Neuron (in vitro differentiated cells): ENCODE results near the gene GAREM1.
A peak's percentile ranks its signal among the peaks of the same experiment; 100 is the strongest.
"Not testable (repeated sequence)": the region's sequence is repeated elsewhere in the genome, so short reads cannot be mapped to it uniquely, and the experiment has no call there.

Experiments
- H2AFZ ChIP-seq: one replicate; pipeline ENCODE4 v1.6.1; 2013; ENCODE audit warnings: low read depth, mild to moderate bottlenecking, inconsistent platforms, low read length, moderate library complexity
- H3K27me3 ChIP-seq: one replicate; pipeline ENCODE4 v1.6.1; 2013; ENCODE audit warnings: low read length; ENCODE audit not compliant: insufficient read depth
- H3K36me3 ChIP-seq: one replicate; pipeline ENCODE4 v1.6.1; 2013; ENCODE audit warnings: low read length; ENCODE audit not compliant: insufficient read depth
- H3K4me1 ChIP-seq: one replicate; pipeline ENCODE4 v1.6.1; 2013; ENCODE audit warnings: low read length; ENCODE audit not compliant: insufficient read depth
- H3K4me3 ChIP-seq: 2 replicates; pipeline ENCODE4 v1.5.1; 2013; ENCODE audit warnings: mild to moderate bottlenecking, low read length, moderate library complexity
- H3K9me3 ChIP-seq: one replicate; pipeline ENCODE4 v1.6.1; 2013; ENCODE audit warnings: low read length

Gene GAREM1

DNA sequence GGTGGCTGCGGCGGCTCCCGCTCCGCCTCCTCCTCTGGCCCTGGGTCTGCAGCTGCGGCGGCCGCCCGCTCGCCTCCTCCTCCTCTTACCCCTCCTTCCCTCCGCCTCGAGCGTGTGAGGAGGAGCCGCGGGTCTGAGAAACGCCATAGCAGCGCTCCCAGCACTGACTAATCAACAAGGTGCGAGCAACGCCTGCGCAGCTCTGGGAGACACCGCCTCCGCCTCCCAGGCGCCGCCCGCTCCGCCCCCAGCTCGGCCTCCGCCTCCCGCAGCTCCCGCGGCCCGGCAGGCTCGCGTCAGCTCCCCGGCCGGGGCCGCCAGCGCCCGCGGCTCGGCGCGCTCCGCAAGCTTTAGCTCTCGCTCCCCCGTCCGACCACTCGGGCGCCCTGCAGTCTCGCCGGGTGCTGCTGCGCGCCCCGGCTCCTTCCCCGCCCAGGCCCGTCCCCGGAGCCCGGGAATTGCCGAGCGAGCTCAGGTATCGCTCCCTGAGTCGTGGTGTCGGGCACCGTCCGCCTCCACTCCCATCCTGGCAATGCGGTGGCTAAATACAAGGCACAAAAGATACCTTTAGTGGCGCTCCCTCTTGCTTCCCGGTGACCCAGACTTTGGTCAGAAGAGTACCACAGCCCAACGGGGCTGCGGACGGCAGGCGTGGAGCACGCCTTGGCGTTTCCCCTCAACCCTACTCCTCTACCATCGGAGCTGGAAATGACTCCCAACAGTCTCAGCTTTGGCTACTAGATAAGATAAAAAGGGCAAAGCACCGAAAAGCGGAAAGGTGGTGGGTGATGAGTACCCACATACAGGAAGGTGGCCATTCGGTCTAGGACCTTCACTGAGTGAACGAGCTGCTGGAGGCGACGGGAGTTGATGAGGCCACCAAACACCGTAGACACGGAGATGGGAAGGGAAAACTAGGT, at the start of gene GAREM1:
Gene GAREM1 (minus strand): TSS at position 169 of the 920 bp plus-strand sequence. CDS start 454 bp downstream, outside the sequence.
- Histone ChIP-seq H3K4me1 (peaks cover 19% of the 10 kb centered on the region), H3K27me3 (no peaks in the 10 kb centered on the region), H3K4me3 (peak within 1 kb of the TSS; percentile 93), H3K36me3 (no peaks in the 10 kb centered on the region), H3K9me3 (no peaks in the 10 kb centered on the region), H2AFZ (peak within 1 kb of the TSS; percentile 86)

DNA sequence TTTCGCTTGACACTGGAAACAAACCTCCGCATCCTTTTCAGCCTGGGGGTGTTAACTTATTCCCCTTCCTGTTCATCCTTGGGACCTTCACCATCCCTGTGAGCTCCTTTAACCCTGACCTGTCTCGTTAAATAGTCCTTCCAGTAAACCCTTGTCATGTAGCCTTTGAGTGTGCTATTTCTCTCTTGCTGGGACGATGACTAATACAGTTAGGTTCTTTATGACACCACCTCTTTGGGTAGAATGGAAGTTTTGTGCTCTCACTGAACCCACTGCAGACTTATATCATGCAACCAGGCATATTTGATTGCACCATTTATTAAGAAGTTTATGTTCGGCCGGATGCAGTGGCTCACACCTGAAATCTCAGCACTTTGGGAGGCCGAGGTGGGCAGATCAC, 40.5 kb upstream of the GAREM1 start:
- Histone ChIP-seq H3K4me3 (no peak overlapping the region), H3K4me1 (no peaks in the 10 kb centered on the region), H3K27me3 (no peaks in the 10 kb centered on the region), H2AFZ (no peak overlapping the region), H3K36me3 (no peaks in the 10 kb centered on the region), H3K9me3 (no peaks in the 10 kb centered on the region)

DNA sequence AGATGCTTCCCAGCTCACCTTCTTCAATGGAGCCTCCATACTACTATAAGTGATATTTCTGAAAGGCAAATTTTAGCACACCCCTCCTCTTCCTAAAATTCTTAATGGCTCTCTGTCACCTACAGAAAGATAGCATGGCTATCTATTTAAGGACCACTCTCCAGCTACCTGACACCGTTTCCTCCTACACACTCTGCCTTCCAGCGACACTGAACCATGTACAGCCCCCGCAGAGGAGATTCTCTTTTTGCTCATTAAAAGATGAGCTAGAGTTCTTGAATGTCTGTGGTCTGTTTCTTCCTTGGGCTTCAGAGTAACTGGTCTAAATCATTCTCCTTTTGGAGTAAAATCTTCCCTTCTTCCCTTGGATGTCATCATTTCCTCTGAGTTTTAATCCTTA, 38.4 kb upstream of the GAREM1 start:
- H3K9me3 ChIP-seq: no peaks in the 10 kb centered on the region
- H3K27me3 ChIP-seq: no peaks in the 10 kb centered on the region
- no peaks in the 10 kb centered on the region for H3K36me3 ChIP-seq
- H3K4me1 ChIP-seq: no peaks in the 10 kb centered on the region
- no peak overlapping the region for H2AFZ ChIP-seq
- no peak overlapping the region for H3K4me3 ChIP-seq

DNA sequence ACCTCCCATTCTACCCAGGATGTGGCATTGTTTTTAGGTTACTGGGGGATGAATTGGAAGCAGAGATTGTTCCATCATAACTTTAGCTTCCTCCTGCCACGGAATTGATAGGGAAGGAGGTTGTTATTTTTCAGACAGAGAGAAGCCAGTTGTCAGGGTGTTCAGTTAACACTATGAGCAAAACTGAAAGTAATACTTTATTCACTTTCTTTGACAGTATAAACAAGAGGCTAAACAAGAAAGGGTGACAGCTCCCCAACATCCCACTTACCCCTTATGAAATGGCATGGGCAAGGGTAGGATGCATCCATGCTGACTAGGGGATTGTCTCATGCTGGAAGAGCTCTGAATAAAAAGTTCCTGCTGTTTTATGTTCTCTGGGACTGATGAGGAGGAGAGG, 36.4 kb upstream of the GAREM1 start:
- H2AFZ ChIP-seq: no peak overlapping the region
- H3K9me3 ChIP-seq: no peaks in the 10 kb centered on the region
- H3K4me1 ChIP-seq: no peaks in the 10 kb centered on the region
- no peaks in the 10 kb centered on the region for H3K27me3 ChIP-seq
- H3K36me3 ChIP-seq: no peaks in the 10 kb centered on the region
- H3K4me3 ChIP-seq: no peak overlapping the region

DNA sequence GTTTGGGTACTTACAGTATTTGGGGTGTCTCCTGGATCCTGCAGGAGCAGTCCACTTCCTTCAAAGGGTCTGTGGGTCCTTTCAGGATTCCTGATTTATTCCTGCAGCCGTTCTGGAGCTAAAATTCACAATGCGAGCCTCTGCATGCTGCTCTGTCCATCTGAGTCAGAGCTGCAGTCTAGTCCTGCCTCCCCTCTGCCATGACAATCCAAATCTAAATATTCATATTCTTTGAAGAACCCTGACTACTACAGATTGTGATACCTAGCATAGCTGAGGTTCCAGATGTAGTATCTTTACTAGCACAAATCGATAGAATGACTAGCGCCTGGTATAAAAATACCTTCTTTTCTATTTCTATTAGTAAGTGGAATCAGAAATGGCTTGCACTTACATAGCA, 31.3 kb upstream of the GAREM1 start:
- no peaks in the 10 kb centered on the region for H3K9me3 ChIP-seq
- H3K36me3 ChIP-seq: no peaks in the 10 kb centered on the region
- H3K4me3 ChIP-seq: no peak overlapping the region
- H3K4me1 ChIP-seq: no peaks in the 10 kb centered on the region
- H2AFZ ChIP-seq: no peak overlapping the region
- no peaks in the 10 kb centered on the region for H3K27me3 ChIP-seq

DNA sequence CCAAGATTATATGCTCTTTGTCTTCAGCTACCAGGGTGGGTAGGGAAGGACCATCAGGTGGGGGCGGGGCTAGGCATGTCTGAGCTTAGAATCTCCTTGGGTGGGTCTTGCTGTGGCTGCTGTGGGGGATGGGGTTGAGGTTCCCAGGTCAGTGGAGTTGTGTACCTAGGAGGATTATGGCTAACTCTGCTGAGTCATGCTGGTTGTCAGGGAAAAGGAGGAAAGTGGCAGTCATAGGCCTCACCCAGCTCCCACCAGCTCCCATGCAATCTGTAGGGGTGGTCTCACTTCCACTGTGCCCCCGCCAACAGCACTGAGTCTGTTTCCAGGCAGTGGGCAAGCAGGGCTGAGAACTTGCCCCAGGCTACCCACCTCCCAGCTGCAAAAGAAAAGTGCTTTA, 30.6 kb upstream of the GAREM1 start:
- not testable (repeated sequence) for H3K27me3 ChIP-seq

DNA sequence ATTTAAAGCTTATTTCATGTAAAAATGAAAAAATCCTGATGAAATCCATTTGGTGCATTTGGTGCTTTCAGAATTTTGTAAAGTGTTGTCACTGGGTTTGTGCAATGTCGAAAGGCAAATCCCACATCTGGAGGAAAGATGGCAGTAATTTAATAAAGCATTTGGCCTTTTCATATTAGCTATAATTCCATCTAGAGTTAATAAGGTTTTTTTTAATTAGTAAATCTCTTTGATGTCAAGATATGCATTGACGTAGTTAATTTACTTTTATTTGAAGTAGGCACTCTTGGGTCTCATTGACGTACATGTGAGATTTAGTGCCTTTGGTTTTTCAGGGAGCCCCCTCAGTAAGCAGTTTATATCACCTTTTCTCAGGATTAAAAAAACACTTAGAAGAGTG, 12.3 kb upstream of the GAREM1 start:
- Histone ChIP-seq H3K36me3 (no peaks in the 10 kb centered on the region), H2AFZ (no peak overlapping the region), H3K4me1 (no peaks in the 10 kb centered on the region), H3K9me3 (no peaks in the 10 kb centered on the region), H3K4me3 (no peak overlapping the region), H3K27me3 (no peaks in the 10 kb centered on the region)

More for the DNA sequence above, 30.6 kb upstream of the GAREM1 start:
- H3K4me3 ChIP-seq, H3K4me1 ChIP-seq, H3K36me3 ChIP-seq, H3K9me3 ChIP-seq, H2AFZ ChIP-seq: not testable (repeated sequence)

DNA sequence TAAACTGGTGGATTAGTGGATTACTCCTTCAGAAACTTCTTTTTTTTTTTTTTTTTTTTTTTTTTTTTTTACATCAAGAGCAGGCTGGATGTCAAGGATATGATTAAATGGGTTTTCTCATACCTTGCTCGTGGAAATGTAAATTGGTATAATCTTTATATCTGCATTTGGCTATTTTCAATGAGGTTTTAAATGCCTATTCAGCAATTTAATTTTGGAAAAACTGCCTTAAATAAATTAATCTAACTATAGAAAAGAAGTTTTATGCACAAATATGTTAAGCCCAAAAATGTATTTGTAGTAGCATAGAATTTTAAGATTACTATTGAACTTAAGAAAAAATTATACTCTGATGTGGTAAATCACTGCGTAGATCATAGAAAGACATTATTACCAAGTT, 11.4 kb upstream of the GAREM1 start:
- Histone ChIP-seq H3K9me3 (no peaks in the 10 kb centered on the region), H3K4me3 (no peak overlapping the region), H3K36me3 (no peaks in the 10 kb centered on the region), H2AFZ (no peak overlapping the region), H3K27me3 (no peaks in the 10 kb centered on the region), H3K4me1 (no peaks in the 10 kb centered on the region)

DNA sequence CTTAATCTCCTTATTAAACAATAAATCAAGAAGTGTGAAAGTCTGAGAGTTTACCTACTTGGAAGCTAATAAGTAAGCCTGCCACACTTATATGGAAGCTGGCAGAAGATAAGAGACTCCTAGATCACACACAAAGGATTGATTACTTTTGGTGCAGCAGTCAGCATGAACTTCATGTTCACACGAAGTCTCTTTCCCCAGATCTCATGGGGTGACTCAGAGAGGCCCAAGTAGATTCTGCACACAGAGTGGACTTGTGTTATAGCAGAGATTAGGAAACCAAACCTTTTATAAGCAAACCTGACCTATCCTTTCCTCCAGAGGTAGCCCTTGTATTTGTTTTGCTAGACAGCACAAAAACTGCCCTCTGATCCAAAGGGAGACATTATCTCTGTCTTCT, 9.9 kb upstream of the GAREM1 start:
- Histone ChIP-seq H3K36me3 (no peaks in the 10 kb centered on the region), H3K4me3 (no peak overlapping the region), H3K27me3 (no peaks in the 10 kb centered on the region), H3K4me1 (no peaks in the 10 kb centered on the region), H2AFZ (no peak overlapping the region), H3K9me3 (no peaks in the 10 kb centered on the region)

DNA sequence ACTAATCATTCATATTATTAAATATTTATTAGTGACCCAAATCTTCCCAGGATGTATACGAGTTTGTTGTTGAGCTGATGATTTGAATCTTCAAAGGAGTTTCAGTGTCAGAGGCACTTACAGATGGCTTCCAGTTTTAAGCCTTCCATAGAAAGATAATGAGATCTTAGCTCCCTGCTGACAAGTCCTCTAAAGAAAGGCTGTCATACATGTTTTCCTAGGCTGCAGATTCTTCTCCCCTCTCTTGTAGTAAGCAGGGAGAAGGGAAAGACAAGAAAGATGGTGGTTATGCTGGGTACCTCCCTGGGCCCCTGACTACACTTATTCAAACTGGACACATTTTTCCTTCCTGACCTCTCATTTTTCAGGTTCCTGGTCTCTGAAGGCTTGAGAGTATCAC, 8.1 kb upstream of the GAREM1 start:
- H3K36me3 ChIP-seq: no peaks in the 10 kb centered on the region
- no peaks in the 10 kb centered on the region for H3K4me1 ChIP-seq
- H2AFZ ChIP-seq: no peak overlapping the region
- no peaks in the 10 kb centered on the region for H3K9me3 ChIP-seq
- no peaks in the 10 kb centered on the region for H3K27me3 ChIP-seq
- H3K4me3 ChIP-seq: no peak overlapping the region

DNA sequence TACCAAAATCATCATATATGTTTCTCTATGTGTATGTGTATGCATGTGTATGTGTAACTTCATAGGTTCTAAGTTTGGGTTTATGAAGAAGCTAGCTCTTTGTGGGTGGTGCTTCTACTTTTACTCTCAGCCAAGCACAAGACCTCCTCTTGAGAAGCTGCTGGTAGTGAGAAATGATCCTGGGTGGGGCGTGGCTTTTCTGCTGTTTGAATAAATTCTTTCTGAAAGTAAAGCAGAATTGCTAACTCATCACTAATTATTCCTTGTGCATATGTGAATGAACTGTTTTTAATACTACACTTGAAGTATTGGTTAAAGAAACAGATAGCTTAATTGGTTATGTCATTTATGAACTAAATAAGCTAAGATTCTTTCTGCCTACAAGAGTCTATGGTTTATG, 7.6 kb upstream of the GAREM1 start:
- H3K4me3 ChIP-seq: no peak overlapping the region
- no peaks in the 10 kb centered on the region for H3K27me3 ChIP-seq
- H2AFZ ChIP-seq: no peak overlapping the region
- H3K9me3 ChIP-seq: no peaks in the 10 kb centered on the region
- H3K4me1 ChIP-seq: no peaks in the 10 kb centered on the region
- no peaks in the 10 kb centered on the region for H3K36me3 ChIP-seq

DNA sequence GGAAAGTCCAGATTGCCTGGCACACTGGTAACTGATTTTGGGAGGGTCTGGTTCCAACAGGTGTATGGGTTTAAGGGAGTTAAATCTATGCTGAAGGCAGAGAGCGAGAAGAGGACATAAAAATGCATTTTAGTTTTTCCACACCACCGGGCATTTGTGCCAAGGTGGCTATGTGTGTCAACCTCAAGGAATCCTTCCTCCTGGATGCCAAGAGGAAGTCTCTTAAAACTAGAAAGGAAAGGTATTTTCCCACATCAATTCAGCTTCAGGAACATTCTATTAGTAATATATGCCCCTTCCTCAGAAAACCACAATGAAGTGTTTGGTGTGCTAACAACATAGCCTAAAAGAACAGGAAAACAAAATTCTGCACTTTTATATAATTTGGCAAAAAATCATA, 5.4 kb upstream of the GAREM1 start:
- Histone ChIP-seq H3K9me3 (no peaks in the 10 kb centered on the region), H3K4me3 (no peak overlapping the region), H3K4me1 (peaks cover 4% of the 10 kb centered on the region), H2AFZ (no peak overlapping the region), H3K27me3 (no peaks in the 10 kb centered on the region), H3K36me3 (no peaks in the 10 kb centered on the region)

DNA sequence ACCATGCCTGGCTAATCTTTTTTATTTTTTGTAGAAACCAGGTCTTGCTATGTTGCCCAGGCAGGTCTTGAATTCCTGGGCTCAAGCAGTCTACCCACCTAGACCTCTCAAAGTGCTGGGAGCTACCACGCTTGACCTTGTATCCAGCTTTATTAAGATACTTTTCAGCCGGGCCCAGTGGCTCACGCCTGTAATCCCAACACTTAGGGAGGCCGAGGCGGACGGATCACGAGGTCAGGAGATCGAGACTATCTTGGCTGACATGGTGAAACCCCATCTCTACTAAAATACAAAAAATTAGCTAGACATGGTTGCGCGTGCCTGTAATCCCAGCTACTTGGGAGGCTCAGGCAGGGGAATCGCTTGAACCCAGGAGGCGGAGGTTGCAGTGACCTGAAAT, 4.4 kb upstream of the GAREM1 start:
- not testable (repeated sequence) for H3K36me3 ChIP-seq, H3K9me3 ChIP-seq, H3K4me3 ChIP-seq, H3K4me1 ChIP-seq, H3K27me3 ChIP-seq, H2AFZ ChIP-seq

DNA sequence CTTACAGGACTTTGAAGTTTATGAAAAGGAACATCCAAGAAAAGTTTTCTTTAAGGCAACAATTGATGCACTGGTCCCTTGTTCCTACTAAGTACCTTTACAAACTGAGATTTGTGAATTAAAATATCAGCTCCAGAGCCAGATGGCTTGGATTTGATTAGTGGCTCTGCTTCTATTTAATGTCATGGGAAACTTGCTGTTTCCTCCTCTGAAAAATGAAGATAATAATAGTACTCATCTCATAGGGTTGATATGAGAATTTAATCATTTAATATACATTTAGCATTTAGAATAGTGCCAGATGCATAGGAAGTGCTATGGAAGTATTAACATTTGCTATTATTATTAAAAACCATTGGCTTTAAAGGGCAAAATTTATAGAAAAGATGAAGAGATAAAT, 2.6 kb upstream of the GAREM1 start:
- Histone ChIP-seq H3K9me3 (no peaks in the 10 kb centered on the region), H2AFZ (no peak overlapping the region), H3K4me3 (no peak overlapping the region), H3K27me3 (no peaks in the 10 kb centered on the region), H3K4me1 (peaks cover 16% of the 10 kb centered on the region), H3K36me3 (no peaks in the 10 kb centered on the region)
